Measurements from ENCODE around the gene CHST11. TPM values are rescaled to one million over a fixed set of nuclear protein-coding genes. Genes with fewer than 3 reads are reported as not detected.

CHST11 gene
- total and polyA plus RNA-seq, 9 of the 15 experiments (the other 6 are each of a cell fraction or from before 2014, with no cell fraction given) = 2.3 to 38.7 (median 15.0) TPM

GRCh38 chr12:104567832-104568486 is 111.2 kb downstream of the CHST11 start:
- no peak for DNase-seq (ENCODE audit: extremely low read depth in 1 of 4, low spot score in 3 of 4)
- Histone ChIP-seq H3K9me3 (replicated peaks; ENCODE audit: control insufficient read depth, insufficient read depth, low read depth, low read length) (peaks cover 10% of the 10 kb centered on the region), H3K9me1 (ENCODE audit: control insufficient read depth, insufficient read depth, low read length) (no peaks in the 10 kb centered on the region), H3K79me2 (ENCODE audit: control insufficient read depth, insufficient read depth, low read length) (peaks cover 46% of the 10 kb centered on the region), H3K4me2 (ENCODE audit: insufficient read depth, low read length) (no peak overlapping the region), H3K27me3 (ENCODE audit: control insufficient read depth in 2 of 2, insufficient read depth in 2 of 2, low read length in 2 of 2) (no peaks in the 10 kb centered on the region), H3K27ac (ENCODE audit: extremely low read depth, low read depth, low read length) (no peak overlapping the region), H3K36me3 (ENCODE audit: control insufficient read depth, insufficient read depth, low read length) (peaks cover 5% of the 10 kb centered on the region; the same call in 1 of the 3 replicates), H3K9ac (ENCODE audit: insufficient read depth in 1 of 2, low read depth in 2 of 2, low read length in 2 of 2) (peak overlapping the region in 1 of 2 experiments; percentile 65; a peak in 1 of 4 replicates), H4K20me1 (replicated peaks; ENCODE audit: control insufficient read depth, insufficient read depth, low read length) (no peaks in the 10 kb centered on the region), H3K4me1 (replicated peaks in 1 of 2; ENCODE audit: control insufficient read depth in 2 of 2, insufficient read depth in 2 of 2, low read length in 2 of 2) (peaks cover 0 to 7% of the 10 kb centered on the region in 2 experiments; a peak in 3 of 5 replicates), H2AFZ (ENCODE audit: low read depth, low read length) (no peak overlapping the region), H3K4me3 (no peak overlapping the region)
- in situ Hi-C loops (cut with MboI) = no loop called here
- 84% methylated on average over 5 of the region's 5 CpGs for WGBS (ENCODE audit: insufficient coverage, low coverage, missing lambda C conversion rate)
- peak; percentile 44 for FAIRE-seq
- no peak for TF ChIP-seq ZNF668 (CRISPR knock-in tag; IDR thresholded peaks at IDR 0.05)
- TF ChIP-seq ZNF12 (CRISPR knock-in tag; IDR thresholded peaks at IDR 0.05) = peak; percentile 96
- ChIA-PET CTCF (ENCODE audit: low intra/inter-chr PET ratio) (no interaction called here), POLR2A (interaction anchor here (0.8 kb wide), 1 partner anchor 1856 kb away, joined by 3 read pairs; no protein-coding TSS in a partner anchor)
- ATAC-seq = no peak
- intact Hi-C loops (cut with micrococcal nuclease) = no loop called here
- BruUV-seq (replicated peaks) = no TSS peak

- Histone ChIP-seq H3K9me1 (ENCODE audit: control insufficient read depth, insufficient read depth, low read length) (no peaks in the 10 kb centered on the region), H3K9me3 (replicated peaks; ENCODE audit: control insufficient read depth, insufficient read depth, low read depth, low read length) (peaks cover 10% of the 10 kb centered on the region), H3K4me3 (no peak overlapping the region), H3K79me2 (ENCODE audit: control insufficient read depth, insufficient read depth, low read length) (peaks cover 46% of the 10 kb centered on the region), H3K4me1 (replicated peaks in 1 of 2; ENCODE audit: control insufficient read depth in 2 of 2, insufficient read depth in 2 of 2, low read length in 2 of 2) (peaks cover 0 to 7% of the 10 kb centered on the region in 2 experiments; a peak in 3 of 5 replicates), H3K9ac (ENCODE audit: insufficient read depth in 1 of 2, low read depth in 2 of 2, low read length in 2 of 2) (peak overlapping the region in 1 of 2 experiments; percentile 65; a peak in 1 of 4 replicates), H2AFZ (ENCODE audit: low read depth, low read length) (no peak overlapping the region), H3K36me3 (ENCODE audit: control insufficient read depth, insufficient read depth, low read length) (peaks cover 5% of the 10 kb centered on the region; the same call in 1 of the 3 replicates), H3K27ac (ENCODE audit: extremely low read depth, low read depth, low read length) (no peak overlapping the region), H3K27me3 (ENCODE audit: control insufficient read depth in 2 of 2, insufficient read depth in 2 of 2, low read length in 2 of 2) (no peaks in the 10 kb centered on the region), H3K4me2 (ENCODE audit: insufficient read depth, low read length) (no peak overlapping the region), H4K20me1 (replicated peaks; ENCODE audit: control insufficient read depth, insufficient read depth, low read length) (no peaks in the 10 kb centered on the region)
- ATAC-seq (no peak), FAIRE-seq (no peak), DNase-seq (ENCODE audit: extremely low read depth in 1 of 4, low spot score in 3 of 4) (no peak)
- intact Hi-C loops (cut with micrococcal nuclease) = no loop called here
- CTCF ChIA-PET (ENCODE audit: low intra/inter-chr PET ratio) = no interaction called here
- in situ Hi-C loops (cut with MboI) = no loop called here
- BruUV-seq (replicated peaks) = no TSS peak
- POLR2A ChIA-PET = interaction anchor here (0.8 kb wide), 1 partner anchor 1855 kb away, joined by 3 read pairs; no protein-coding TSS in a partner anchor
- 50% methylated on average over 1 of the region's 1 CpG for WGBS (ENCODE audit: insufficient coverage, low coverage, missing lambda C conversion rate)
- TF ChIP-seq MBD2 (IDR thresholded peaks at IDR 0.05; ENCODE audit: borderline replicate concordance, low read depth) = no peak
- TF ChIP-seq CBFA2T2 (conservative IDR thresholded peaks at IDR 0.05) = peak; percentile 17; the same call in 1 of the 2 replicates
- no peak for TF ChIP-seq SNAPC5 (CRISPR knock-in tag; IDR thresholded peaks at IDR 0.05)
- TF ChIP-seq NFE2L1 (tag; IDR thresholded peaks at IDR 0.05; ENCODE audit: borderline replicate concordance, low read depth) = no peak
- no peak for TF ChIP-seq HSF4 (CRISPR knock-in tag; IDR thresholded peaks at IDR 0.05; ENCODE audit: borderline replicate concordance)
- no peak for TF ChIP-seq E4F1 (CRISPR knock-in tag; IDR thresholded peaks at IDR 0.05; ENCODE audit: borderline replicate concordance)
- TF ChIP-seq ZFP36 (IDR thresholded peaks at IDR 0.05; ENCODE audit: low read depth, low read length, partially characterized antibody) = peak; percentile 30
- TF ChIP-seq PCBP2 (IDR thresholded peaks at IDR 0.05; ENCODE audit: low read depth, low read length, poor library complexity, severe bottlenecking) = no peak
- no peak for TF ChIP-seq ETV1 (tag; conservative IDR thresholded peaks at IDR 0.05; ENCODE audit: low read depth)
- no peak for TF ChIP-seq POLR2H (tag; IDR thresholded peaks at IDR 0.05; ENCODE audit: low read depth)
- no peak for TF ChIP-seq PHTF2 (CRISPR knock-in tag; IDR thresholded peaks at IDR 0.05)
Observed at GRCh38 chr12:104568487-104568868, 111.7 kb downstream of the CHST11 start.
